H9 (cell line): ENCODE measurements around the gene TMEM184A. TPM values are rescaled to one million over a fixed set of nuclear protein-coding genes. Genes with fewer than 3 reads are reported as not detected.

ENCODE experiments used
- DNase-seq: peaks from one replicate; pipeline ENCODE4 v3.0.0-alpha.2; 2017
- H2AFZ ChIP-seq: one replicate; pipeline ENCODE4 v1.6.1; 2013; ENCODE audit warnings: mild to moderate bottlenecking, low read length, control low read depth, moderate library complexity
- H2AK5ac ChIP-seq: 2 replicates; pipeline ENCODE4 v1.6.1; 2013; ENCODE audit warnings: low read length, control low read depth, mixed read lengths; ENCODE audit not compliant: insufficient read length
- H2BK120ac ChIP-seq: one replicate; pipeline ENCODE4 v1.6.1; 2013; ENCODE audit warnings: low read depth, mild to moderate bottlenecking, low read length, control low read depth, inconsistent platforms; ENCODE audit not compliant: poor library complexity, severe bottlenecking
- H2BK12ac ChIP-seq: 2 replicates; pipeline ENCODE4 v1.6.1; 2013; ENCODE audit warnings: low read length, control low read depth, mixed read lengths, low read depth; ENCODE audit not compliant: insufficient read length
- H2BK15ac ChIP-seq: 2 replicates; pipeline ENCODE4 v1.6.1; 2013; ENCODE audit warnings: low read depth, low read length, control low read depth
- H2BK20ac ChIP-seq: one replicate; pipeline ENCODE4 v1.6.1; 2013; ENCODE audit warnings: low read depth, mild to moderate bottlenecking, low read length, control low read depth, inconsistent platforms; ENCODE audit not compliant: poor library complexity, severe bottlenecking
- H2BK5ac ChIP-seq: 2 replicates; pipeline ENCODE4 v1.6.1; 2013; ENCODE audit warnings: low read length, control low read depth, mixed read lengths; ENCODE audit not compliant: insufficient read length
- H3K14ac ChIP-seq: 2 replicates; pipeline ENCODE4 v1.6.1; 2013; ENCODE audit warnings: low read length, control low read depth; ENCODE audit not compliant: insufficient read depth
- H3K18ac ChIP-seq: 2 replicates; pipeline ENCODE4 v1.6.1; 2013; ENCODE audit warnings: low read depth, mild to moderate bottlenecking, mixed read lengths, low read length, control low read depth; ENCODE audit not compliant: insufficient read length
- H3K23ac ChIP-seq: 2 replicates; pipeline ENCODE4 v1.6.1; 2013; ENCODE audit warnings: low read length, control low read depth, mixed read lengths, low read depth; ENCODE audit not compliant: insufficient read length
- H3K23me2 ChIP-seq: 2 replicates; pipeline ENCODE4 v1.6.1; 2013; ENCODE audit warnings: low read depth, mild to moderate bottlenecking, mixed read lengths, low read length, control low read depth; ENCODE audit not compliant: insufficient read length, poor library complexity, severe bottlenecking
- H3K27ac ChIP-seq: 2 replicates; pipeline ENCODE4 v1.5.1; 2013; ENCODE audit warnings: low read length, control low read depth, mixed read lengths, low read depth; ENCODE audit not compliant: insufficient read length
- H3K27me3 ChIP-seq: 2 replicates; pipeline ENCODE4 v1.6.1; 2013; ENCODE audit warnings: low read length, control low read depth, inconsistent platforms; ENCODE audit not compliant: insufficient read depth
- H3K4ac ChIP-seq: 2 replicates; pipeline ENCODE4 v1.6.1; 2013; ENCODE audit warnings: low read depth, mild to moderate bottlenecking, control low read depth, inconsistent platforms, low read length, moderate library complexity
- H3K4me1 ChIP-seq: 2 replicates; pipeline ENCODE4 v1.6.1; 2013; ENCODE audit warnings: low read length, control low read depth, inconsistent platforms; ENCODE audit not compliant: insufficient read depth
- H3K4me2 ChIP-seq: 2 replicates; pipeline ENCODE4 v1.6.1; 2013; ENCODE audit warnings: low read length, control low read depth, mixed read lengths; ENCODE audit not compliant: insufficient read length, insufficient read depth
- H3K56ac ChIP-seq: 2 replicates; pipeline ENCODE4 v1.6.1; 2013; ENCODE audit warnings: low read depth, mild to moderate bottlenecking, mixed read lengths, low read length, control low read depth; ENCODE audit not compliant: insufficient read length
- H3K79me1 ChIP-seq: 2 replicates; pipeline ENCODE4 v1.6.1; 2013; ENCODE audit warnings: low read depth, mild to moderate bottlenecking, moderate library complexity, low read length, control low read depth, inconsistent platforms; ENCODE audit not compliant: insufficient read depth, poor library complexity, severe bottlenecking
- H3K79me2 ChIP-seq: 2 replicates; pipeline ENCODE4 v1.6.1; 2013; ENCODE audit warnings: low read length, control low read depth, inconsistent platforms; ENCODE audit not compliant: insufficient read depth
- H3K9ac ChIP-seq: 2 replicates; pipeline ENCODE4 v1.6.1; 2013; ENCODE audit warnings: low read length, control low read depth, mixed read lengths; ENCODE audit not compliant: insufficient read length; ENCODE audit errors: extremely low read depth
- H3K9me3 ChIP-seq: one replicate; pipeline ENCODE4 v1.6.1; 2013; ENCODE audit warnings: low read depth, low read length, inconsistent platforms; ENCODE audit not compliant: control insufficient read depth
- H3T11ph ChIP-seq: one replicate; pipeline ENCODE4 v1.6.1; 2013; ENCODE audit warnings: mild to moderate bottlenecking, low read length, control low read depth, inconsistent platforms
- H4K20me1 ChIP-seq: one replicate; pipeline ENCODE4 v1.6.1; 2013; ENCODE audit not compliant: control insufficient read depth, insufficient read length, insufficient read depth
- H4K5ac ChIP-seq: 2 replicates; pipeline ENCODE4 v1.6.1; 2013; ENCODE audit warnings: low read depth, mild to moderate bottlenecking, mixed read lengths, low read length, control low read depth; ENCODE audit not compliant: insufficient read length
- H4K8ac ChIP-seq: replicated peaks from 2 replicates; pipeline ENCODE4 v1.6.1; 2013; ENCODE audit warnings: low read length, control low read depth, mixed read lengths, low read depth; ENCODE audit not compliant: insufficient read length
- H4K91ac ChIP-seq: 2 replicates; pipeline ENCODE4 v1.6.1; 2013; ENCODE audit warnings: low read depth, mild to moderate bottlenecking, moderate library complexity, mixed read lengths, low read length, control low read depth; ENCODE audit not compliant: insufficient read length
- H3K27ac Mint-ChIP-seq, 3 experiments: 2 replicates in 2 of 3; 3 replicates in 1 of 3; pipeline ENCODE4 v1.8.0; 2020 to 2021; ENCODE audit warnings: mixed read lengths in 3 of 3, mild to moderate bottlenecking in 1 of 3, moderate library complexity in 1 of 3
- H3K27me3 Mint-ChIP-seq: 2 replicates; pipeline ENCODE4 v1.8.0; 2021; ENCODE audit warnings: low read depth, mild to moderate bottlenecking, moderate library complexity, mixed read lengths
- H3K36me3 Mint-ChIP-seq, 3 experiments: 2 replicates in 2 of 3; 3 replicates in 1 of 3; pipeline ENCODE4 v1.8.0; 2020 to 2021; ENCODE audit warnings: low read depth in 3 of 3, mixed read lengths in 3 of 3; ENCODE audit not compliant: insufficient read depth in 1 of 3
- H3K4me1 Mint-ChIP-seq, 2 experiments: 2 replicates each; pipeline ENCODE4 v1.8.0; 2020; ENCODE audit warnings: mixed read lengths in 2 of 2
- H3K4me3 Mint-ChIP-seq, 2 experiments: 2 replicates in 1 of 2; 3 replicates in 1 of 2; pipeline ENCODE4 v1.8.0; 2020 to 2021; ENCODE audit warnings: mild to moderate bottlenecking in 2 of 2, mixed read lengths in 2 of 2, moderate library complexity in 1 of 2
- H3K9me3 Mint-ChIP-seq, 2 experiments: 2 replicates in 1 of 2; 3 replicates in 1 of 2; pipeline ENCODE4 v1.8.0; 2020; ENCODE audit warnings: mild to moderate bottlenecking in 2 of 2, mixed read lengths in 2 of 2, moderate library complexity in 1 of 2
- WGBS: extraction: QIAGEN DNeasy Blood & Tissue Kit; methylation state at CpG from one replicate; pipeline ENCODE4 v1.1.7; 2013; ENCODE audit warnings: missing lambda C conversion rate, low lambda C conversion rate, mixed read lengths; ENCODE audit not compliant: insufficient read length; ENCODE audit errors: extremely low coverage; 5-methylcytosine and 5-hydroxymethylcytosine counted together
- total RNA-seq: library from RNA; stranded (reverse); gene quantifications from 2 replicates; pipeline ENCODE4 v1.2.1, GENCODE V29; 2021
- TF ChIP-seq, protein P1 (sequence below): fragments of 200-600 bp; sonication (generic); conservative IDR thresholded peaks from 3 replicates; pipeline ENCODE4 v1.8.0; 2021; ENCODE audit warnings: antibody characterized with exemption, mild to moderate bottlenecking

The TMEM184A gene
- total RNA-seq, 1 experiment from 2014 or later: 1.3 TPM

- peaks cover 18 to 70% (median 58%) of the 10 kb centered on the region in 3 experiments; a peak in 6 of 7 replicates for H3K36me3 Mint-ChIP-seq
- WGBS: no CpG with 5 or more reads among the region's 27 CpGs
- H4K20me1 ChIP-seq: peaks cover 3% of the 10 kb centered on the region
Measured at GRCh38 chr7:1494866-1495563, 61.0 kb downstream of the TMEM184A start.

More at GRCh38 chr7:1494866-1495563, 61.0 kb downstream of the TMEM184A start:
- Histone ChIP-seq H3K27me3 (no peaks in the 10 kb centered on the region), H3K79me2 (no peaks in the 10 kb centered on the region), H3K27ac (no peak overlapping the region), H2BK12ac (no peak overlapping the region), H2BK20ac (no peak overlapping the region), H4K5ac (no peak overlapping the region), H4K91ac (no peak overlapping the region), H3K4ac (no peak overlapping the region), H3T11ph (no peak overlapping the region), H3K9me3 (no peaks in the 10 kb centered on the region), H2AFZ (no peak overlapping the region), H2BK5ac (no peak overlapping the region), H3K4me1 (no peaks in the 10 kb centered on the region), H3K18ac (no peak overlapping the region), H3K4me2 (no peak overlapping the region), H3K79me1 (no peaks in the 10 kb centered on the region), H3K56ac (no peak overlapping the region), H2BK15ac (no peak overlapping the region), H3K14ac (no peak overlapping the region), H3K23me2 (no peaks in the 10 kb centered on the region), H4K8ac (no peak overlapping the region), H3K9ac (no peak overlapping the region), H3K23ac (no peak overlapping the region), H2BK120ac (no peak overlapping the region), H2AK5ac (no peak overlapping the region)
- no peak overlapping the region for H3K4me3 Mint-ChIP-seq
- TF ChIP-seq, protein P1, sequence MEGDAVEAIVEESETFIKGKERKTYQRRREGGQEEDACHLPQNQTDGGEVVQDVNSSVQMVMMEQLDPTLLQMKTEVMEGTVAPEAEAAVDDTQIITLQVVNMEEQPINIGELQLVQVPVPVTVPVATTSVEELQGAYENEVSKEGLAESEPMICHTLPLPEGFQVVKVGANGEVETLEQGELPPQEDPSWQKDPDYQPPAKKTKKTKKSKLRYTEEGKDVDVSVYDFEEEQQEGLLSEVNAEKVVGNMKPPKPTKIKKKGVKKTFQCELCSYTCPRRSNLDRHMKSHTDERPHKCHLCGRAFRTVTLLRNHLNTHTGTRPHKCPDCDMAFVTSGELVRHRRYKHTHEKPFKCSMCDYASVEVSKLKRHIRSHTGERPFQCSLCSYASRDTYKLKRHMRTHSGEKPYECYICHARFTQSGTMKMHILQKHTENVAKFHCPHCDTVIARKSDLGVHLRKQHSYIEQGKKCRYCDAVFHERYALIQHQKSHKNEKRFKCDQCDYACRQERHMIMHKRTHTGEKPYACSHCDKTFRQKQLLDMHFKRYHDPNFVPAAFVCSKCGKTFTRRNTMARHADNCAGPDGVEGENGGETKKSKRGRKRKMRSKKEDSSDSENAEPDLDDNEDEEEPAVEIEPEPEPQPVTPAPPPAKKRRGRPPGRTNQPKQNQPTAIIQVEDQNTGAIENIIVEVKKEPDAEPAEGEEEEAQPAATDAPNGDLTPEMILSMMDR: no peak
- H3K9me3 Mint-ChIP-seq: no peaks in the 10 kb centered on the region
- H3K4me1 Mint-ChIP-seq: no peaks in the 10 kb centered on the region
- H3K27me3 Mint-ChIP-seq: no peaks in the 10 kb centered on the region
- no peak overlapping the region for H3K27ac Mint-ChIP-seq
- DNase-seq: no peak
